Measurements from ENCODE around the gene ZNF654.
A peak's percentile ranks its signal among the peaks of the same experiment; 100 is the strongest.
"Not testable (repeated sequence)": the region's sequence is repeated elsewhere in the genome, so short reads cannot be mapped to it uniquely, and the experiment has no call there.

The ZNF654 gene

DNA sequence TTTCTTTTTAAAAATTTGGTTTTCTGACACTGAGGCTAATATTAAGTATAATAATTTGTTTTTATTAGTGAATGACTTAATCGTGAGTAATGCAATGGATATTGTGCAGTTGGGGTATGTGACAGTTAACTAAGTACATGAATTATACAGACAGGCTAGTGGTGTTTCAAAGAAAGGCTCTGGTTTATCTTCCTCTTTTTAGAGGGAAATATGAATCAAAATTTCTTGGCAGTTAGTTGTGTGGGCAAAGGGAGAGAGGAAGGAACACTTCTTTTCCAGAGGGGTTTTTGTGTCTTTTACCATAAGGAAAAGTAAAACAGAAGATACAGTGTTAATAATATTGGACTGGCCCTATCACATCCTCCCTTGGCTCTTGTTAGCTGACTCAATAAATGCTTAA lies 2.7 kb downstream of the ZNF654 start:
- peak; percentile 67 to 69 for DNase-seq

DNA sequence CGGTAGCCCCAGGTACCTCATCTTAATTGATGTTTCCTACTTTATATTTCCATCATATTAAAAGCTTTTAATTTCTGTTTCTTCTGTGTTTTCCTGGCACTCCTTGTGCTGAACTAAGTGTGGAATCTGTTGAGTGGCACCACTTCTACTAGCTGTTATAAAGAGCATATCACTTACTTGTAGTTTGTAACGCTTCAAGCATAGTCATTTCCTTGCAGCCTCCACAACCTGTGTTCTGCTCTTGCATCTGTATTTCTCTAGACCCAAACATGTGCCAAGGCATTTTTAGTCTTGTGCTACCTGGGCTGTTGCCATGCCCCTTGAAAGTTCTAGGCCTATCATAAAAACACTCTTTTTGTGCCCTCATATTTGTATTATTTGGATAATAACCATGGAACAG lies 16.0 kb downstream of the ZNF654 start:
- DNase-seq, result no peak

DNA sequence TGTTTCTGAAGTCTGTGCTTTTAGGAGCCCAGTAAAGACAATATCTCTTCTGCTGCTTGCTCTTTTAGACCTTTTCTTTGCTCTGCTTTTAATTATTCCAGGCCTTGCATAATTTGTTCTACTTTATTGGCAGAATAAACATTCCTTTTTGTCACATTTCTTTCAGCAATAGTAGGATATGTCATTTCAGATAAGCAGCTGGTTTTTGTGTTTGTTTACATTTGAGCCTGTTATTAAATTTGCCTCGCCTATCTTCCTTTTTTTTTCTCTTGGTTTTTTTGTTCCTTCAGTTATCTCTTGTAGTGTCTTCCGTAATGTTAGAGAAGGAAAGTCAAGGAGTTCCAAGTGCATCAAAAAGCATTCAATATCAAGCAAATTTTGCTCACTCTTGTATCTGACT lies 16.4 kb downstream of the ZNF654 start:
- DNase-seq, result no peak

DNA sequence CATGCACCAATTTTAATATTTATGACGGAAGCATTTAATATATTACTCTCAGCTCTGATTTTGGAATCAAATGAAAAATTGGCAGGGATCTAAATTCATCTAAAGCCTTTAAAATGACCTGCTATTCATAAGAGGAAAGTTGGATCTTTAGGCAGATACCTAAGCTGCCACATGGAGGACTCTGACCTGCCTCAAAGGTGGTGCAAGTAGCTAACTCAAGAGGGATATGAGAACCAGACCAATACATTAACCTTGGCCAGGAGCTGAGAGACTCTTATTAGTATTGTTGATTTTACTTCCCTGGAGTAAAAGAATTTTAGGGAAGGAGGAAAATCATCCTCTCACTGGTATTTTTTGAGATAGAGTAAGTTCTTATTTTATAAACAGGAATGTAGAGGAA lies 17.7 kb downstream of the ZNF654 start:
- DNase-seq, result no peak

DNA sequence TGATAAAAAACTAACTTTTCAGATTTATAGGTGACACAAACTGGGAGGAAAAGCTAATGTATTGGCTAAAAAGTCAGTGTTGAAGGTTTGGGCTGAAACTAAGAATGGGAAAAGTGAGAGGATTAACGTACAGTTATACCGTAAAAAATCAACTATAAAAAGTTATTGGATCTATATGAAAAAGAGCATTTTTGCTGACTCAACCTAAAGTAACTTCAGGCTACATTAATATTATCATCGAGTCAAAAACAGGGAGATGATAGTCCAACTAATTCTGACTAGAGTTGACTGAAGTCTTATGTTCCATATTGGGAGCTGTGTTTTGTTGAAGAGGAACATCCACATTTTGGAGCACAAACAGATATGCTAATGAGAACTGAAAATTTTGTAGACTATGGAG lies 19.9 kb downstream of the ZNF654 start:
- DNase-seq, result no peak

DNA sequence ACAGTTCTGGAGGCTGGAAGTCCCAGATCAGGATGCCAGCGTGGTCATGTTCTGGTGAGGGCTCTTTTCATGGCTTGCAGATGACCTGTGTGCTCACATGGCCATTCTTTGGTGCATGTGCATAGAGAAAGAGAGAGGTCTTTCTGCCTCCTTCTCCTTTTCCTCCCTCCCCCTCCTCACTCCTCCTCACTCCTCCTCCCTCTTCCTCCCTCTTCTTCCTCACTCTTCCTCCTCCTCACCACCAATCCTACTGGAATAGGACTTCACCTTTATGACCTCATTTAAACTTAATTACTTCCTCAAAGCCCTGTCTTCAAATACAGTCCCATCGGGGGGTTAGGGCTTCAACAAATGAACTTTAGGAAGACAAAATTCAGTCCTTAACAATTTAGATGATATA lies 23.8 kb downstream of the ZNF654 start:
- no peak for DNase-seq

DNA sequence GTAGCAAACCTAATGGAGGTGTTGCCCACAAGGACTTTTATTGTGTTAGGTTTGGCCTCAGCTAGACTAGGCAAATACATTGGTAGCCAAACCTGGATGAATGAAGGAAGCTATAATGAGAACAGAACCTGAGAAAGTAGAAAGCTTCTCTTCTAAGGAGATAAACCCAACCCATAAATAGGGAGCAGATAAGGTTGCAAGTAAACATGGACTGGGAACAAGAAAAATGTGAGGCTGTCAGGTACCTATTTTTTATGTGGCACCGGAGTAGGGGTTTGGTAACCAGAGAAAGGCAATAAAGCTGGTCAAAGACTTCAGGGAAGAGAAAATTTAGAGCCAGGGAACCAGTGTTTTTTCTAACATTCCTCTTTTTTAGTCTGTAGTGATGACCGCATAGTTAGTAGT lies 25.0 kb downstream of the ZNF654 start:
- DNase-seq, result no peak

DNA sequence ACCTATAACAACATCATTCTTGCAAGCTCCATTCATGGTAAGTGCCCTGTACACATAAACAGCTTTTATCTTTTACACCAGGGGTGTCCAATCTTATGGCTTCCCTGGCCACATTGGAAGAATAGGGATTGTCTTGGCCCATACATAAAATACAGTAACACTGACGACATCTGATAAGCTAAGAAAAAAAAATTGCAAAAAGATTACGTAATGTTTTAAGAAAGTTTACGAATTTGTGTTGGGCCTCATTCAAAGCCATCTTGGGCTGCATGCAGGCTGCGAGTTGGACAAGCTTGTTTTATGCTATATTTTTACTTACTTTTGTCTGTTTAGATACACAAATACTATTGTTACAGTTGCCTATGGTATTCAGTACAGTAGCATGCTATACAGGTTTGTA lies 31.6 kb downstream of the ZNF654 start:
- no peak for DNase-seq

DNA sequence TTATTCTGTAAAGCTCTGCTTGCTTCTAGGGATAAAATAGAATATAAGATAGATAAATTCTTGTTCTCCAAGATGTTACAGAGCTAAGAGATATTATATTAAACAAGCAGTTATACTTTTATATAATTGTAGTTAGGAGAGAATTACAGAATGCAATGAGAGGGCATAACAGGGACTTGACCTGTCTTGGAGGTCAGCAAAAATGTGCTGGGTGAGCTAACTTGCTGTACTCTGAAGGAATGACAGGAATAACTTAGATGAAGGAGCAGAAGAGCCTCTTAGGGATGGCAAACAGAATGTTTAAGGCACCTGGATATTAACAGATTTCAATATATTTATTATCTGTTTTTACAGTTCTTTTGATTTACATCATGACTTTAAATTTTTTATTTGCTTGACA lies 33.2 kb downstream of the ZNF654 start:
- DNase-seq, result no peak

DNA sequence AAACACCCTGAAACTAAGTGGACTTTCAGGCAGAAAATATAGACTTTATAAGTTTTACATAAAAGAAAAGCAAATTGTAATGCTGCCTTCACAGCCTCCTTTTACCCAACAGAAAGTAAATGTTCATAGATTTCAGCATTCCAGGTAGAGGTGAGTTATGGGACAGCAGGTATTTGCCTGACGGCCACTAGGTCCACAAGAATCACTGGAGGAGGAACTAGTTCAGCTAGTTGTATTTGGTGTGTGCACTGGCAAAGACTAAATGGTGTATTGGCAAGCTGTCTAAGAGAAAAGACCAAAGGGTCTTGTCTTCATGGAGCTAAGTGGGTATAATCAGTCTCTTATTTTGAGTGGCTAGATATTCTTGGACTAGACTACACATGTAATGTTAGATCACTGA lies 34.2 kb downstream of the ZNF654 start:
- DNase-seq, result no peak

DNA sequence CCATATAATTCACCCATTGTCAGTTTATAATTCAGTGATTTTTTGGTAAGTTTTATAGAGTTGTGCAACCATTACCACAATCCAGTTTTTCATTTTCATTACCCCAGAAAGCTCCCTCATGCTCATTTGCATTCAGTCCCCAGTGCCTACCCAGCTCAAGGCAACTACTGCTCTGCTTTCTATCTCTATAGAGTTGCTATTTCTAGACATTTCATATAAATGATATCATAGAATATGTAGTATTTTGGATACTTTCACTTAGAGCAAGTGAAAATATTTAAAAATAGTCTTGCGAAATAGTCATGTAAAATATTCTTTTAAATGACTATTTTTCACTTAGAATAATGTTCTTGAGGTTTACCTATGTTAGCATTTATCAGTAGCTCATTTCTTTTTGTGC lies 42.1 kb downstream of the ZNF654 start:
- no peak for DNase-seq

DNA sequence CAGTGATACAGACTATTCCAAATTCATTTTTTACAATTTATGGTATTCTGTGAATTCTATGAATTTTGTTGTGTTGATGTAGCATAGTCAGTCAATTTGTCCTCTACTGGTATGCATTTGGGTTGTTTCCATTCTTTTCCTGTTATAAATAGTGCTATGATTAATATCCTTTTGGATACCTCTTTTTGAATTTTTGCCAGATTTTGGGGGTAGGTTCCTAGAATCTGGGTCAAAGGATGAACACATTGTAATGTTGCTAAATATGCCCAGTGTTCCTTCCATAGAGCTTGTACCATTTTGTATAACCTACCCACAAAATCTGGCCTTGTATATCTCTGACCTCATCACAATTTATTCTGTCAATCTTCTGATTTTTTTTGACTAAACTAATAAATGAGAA lies 46.3 kb downstream of the ZNF654 start:
- no peak for DNase-seq

DNA sequence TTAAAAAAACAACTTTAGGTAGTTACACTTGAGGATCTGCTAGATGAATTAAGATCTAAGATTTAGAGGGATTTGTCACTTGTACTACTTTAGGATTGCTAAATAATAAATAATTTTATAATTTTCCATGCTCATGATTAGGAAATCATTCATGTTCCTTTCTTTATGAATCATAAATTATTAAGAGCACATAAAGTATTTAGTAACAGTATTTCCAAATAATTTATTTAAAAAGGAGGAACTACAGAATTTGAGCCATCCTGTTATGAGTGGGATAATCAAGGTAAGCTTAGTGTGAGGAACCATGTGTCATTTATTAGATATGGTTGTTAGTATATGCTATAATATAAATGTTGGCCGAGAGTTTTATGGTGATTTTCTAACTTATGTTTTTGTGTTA lies 53.2 kb downstream of the ZNF654 start:
- DNase-seq, result peak; percentile 38 to 39

DNA sequence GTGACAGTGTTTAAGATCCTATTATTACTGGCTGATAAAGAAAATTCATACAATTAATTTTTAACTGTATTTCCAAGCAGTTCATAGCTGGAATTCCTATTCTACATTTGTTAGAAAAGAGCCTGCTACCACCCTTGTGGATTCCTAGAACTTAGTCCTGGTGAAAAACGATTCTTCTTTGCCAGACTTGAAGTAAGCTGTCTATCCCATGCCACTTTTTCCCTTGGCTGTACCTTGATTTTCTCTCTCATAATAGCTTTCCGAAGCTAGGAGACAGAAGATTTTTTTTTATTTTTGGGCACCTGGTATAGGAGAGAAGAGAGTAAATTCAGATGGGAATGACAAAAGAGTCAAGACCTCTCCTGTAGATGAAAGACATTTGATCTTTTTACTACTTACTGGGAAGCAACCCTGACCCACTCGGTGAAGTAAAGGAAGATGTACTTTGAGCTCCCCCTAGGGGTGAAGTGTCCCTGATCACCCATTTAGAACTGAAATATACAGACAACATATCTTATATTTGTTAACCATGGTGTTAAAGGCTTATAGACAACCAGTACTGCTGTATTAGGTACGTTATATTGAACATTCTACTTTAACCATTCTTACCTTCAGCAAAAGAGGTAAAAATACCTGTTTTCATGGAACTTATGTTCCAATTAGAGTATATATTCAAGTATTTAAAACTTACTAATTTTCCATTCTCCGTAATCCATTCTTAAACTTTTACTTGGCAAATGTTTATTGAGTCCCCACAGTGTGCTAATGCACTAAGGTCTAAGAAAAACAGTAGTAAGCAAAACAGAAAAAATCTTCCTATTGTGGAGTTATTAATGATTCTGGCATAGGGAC lies 54.5 kb downstream of the ZNF654 start:
- DNase-seq, result peak; percentile 45 to 91

DNA sequence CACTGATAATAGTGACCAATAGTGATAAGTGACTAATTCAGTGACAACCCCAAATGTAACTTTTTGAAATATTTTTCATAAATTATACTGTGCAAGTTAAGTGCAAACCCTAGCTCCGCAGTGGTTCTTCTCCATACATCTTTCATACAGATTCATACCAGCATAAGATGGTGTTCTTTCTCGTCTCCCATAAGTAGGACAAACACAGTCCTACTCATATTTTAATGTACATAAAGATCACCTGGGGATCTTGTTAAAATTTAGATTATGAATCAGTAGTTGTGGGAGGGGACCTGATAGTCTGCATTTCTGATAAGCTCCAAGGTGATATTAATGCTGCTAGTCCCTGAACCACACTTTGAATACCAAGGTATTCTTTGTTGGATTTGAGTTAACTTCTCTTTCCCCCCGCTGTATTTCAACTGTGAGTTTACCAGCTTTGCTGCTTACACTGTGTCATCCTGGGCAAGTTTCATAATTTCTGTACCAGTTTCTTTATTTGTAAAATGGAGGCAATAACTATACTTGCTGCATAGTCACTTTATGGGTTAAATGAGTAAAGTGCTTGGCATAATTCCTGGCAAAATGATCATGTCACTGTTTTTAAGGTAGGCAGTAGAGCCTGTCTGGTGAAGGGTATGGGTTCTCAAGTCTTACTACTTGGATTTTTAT lies 56.0 kb downstream of the ZNF654 start:
- DNase-seq, result no peak

DNA sequence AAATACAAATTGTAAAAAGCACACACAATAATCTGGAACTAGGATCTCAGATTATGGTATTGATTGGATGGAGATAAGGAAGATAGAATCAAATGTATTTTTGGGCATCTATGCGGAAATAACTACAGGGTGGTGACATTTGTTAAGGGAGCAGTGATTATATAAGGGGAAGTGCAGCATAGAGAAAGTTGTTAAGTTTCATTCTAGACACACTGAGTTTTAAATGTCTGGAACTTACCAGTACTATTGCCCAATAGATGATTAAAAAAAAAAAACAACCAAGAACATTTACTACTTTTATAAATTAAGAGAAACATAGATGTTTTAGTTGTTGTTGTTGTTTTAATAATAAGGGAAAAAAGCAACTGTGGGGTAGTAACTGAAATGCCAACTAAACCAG lies 58.6 kb downstream of the ZNF654 start:
- DNase-seq, result peak in 1 of 2 donors; percentile 6

DNA sequence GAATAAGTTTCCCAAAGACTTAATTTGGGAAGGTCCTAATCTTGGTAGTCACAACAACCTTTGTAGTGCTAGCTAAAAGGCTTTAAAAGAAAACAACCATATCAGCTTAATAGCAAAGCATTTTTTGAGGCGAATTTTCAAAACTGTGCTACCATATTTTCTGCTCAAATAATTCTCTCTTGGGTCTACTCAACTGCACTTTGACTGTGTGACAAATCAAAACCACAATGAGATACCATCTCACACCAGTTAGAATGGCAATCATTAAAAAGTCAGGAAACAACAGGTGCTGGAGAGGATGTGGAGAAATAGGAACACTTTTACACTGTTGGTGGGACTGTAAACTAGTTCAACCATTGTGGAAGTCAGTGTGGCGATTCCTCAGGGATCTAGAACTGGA lies 59.5 kb downstream of the ZNF654 start:
- not testable (repeated sequence) for DNase-seq

DNA sequence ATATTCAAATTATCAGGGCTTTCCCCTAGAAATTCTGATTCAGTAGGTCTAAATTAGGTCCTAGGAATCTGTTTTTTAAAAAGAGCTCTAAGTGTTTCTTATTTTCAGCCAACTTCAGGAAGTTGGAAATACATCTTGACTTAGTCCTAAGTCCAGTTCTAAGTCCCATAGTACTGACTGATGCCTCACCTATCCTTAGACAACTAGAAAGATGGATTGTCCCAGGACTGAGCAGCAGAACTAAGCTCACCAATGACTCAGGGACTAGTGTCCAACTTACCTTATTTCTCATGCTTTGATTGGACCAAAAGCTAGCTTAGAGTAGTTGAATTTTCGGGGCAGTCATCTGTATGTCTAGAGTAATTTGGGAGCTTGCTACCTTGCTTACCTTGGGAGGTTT lies 64.5 kb downstream of the ZNF654 start:
- DNase-seq, result peak; percentile 22 to 33

DNA sequence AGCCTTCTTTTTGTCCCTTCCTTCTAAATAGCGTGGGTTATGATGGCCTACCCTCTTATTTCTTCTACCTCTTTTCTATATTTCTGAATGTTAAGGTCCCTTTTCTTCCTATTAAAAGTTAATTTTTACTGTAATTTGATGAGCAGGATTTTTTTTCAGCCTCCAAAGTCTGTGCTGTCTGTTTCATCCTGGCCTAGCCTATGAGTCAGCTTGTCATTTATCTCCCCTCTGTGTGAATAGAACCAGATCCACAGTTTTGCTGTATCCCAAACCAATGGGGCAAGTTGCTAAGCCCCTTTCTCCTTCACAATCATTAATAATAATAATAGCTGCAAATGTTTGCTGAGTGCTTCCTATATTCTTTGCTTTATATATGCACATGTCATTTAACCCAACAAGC lies 72.6 kb downstream of the ZNF654 start:
- no peak for DNase-seq

DNA sequence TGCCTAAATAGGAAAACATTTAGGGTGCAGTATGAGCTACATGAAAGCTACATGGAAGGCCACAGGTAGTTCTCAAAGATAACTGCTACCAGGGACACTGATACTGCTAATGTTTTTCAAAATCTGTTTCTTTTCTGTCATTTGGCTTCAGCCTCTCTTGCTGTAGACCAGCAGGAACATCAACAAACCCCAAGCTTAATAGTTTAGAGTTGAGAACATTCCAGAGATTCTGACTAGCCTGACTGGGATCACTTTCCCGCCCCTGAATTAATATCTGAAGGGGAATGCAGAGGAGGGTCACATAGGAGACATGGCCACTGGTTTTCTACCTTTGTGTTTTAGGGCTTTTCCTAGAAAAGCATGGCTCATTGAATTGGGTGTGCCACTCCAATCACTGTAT lies 73.8 kb downstream of the ZNF654 start:
- no peak for DNase-seq

DNA sequence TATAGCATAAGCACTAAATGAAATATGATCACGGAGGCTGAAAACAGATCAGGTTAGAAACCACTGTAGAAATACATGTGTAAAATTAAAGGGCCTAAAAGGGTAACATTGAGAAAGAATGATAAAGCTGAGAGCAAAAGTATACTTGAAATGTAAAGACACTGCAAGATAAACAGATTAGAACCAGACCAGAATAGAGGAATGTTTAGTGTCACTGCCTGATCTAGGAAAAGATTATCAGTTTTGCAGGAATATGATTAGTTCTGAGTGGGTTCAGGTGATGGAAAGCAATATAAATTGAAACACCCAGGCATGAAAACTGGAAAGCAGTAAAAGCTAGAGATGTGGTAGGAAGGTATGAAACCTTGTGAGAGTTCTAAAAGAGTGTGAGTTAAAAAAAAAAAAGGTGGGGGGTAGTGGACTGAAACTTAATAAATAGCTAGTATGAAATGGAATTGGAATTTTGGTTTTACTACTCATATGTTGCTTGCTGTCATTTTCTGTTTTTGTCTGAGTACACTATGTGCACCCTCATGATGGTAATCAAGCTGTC lies 74.7 kb downstream of the ZNF654 start:
- DNase-seq, result no peak

DNA sequence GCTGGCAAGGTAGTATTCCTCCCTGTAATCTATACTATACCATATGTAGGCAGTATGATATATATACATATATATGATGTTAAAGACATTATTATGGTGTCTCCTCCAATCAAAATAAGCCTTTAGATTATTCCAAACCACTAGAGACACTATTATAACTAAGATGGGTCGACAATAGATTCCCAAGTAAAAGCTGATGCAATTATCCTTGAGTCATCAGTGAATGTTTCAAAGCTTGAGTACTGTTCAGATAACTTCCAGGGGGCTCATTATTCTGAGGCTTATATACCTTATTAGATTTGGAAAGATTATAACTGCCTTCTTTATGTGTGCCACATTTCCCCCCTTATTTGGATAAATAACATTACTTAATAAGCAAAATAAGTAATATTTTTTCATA lies 78.8 kb downstream of the ZNF654 start:
- DNase-seq, result no peak

DNA sequence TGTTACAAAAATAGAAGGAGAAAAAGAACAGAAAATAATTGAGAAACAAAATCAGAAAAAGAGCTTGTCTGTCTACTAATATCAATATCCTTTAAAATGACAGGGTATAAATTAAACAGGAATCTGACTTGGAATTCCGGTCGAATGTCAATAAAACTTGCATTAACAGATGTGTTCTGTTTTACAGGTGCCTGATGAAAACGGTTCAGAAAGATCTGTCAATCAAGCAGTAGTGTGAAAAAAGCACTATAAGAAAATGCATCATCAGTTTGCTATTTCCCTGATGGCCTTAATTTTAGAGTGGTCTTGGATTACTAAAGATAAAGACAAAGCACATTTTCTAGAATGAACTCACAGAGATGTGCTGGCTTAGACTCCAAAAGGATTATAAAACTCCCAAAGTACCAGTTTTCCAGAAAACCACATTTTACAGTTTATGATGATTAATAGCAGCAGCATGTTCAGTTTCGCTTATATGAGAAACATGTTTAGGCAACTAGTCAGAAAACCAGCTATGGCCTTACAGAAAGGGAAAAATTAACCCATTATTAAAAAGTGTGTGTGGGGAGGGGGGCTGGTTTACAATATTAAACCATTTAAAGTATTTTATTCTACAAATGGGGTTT lies 82.5 kb downstream of the ZNF654 start:
- no peak for DNase-seq

DNA sequence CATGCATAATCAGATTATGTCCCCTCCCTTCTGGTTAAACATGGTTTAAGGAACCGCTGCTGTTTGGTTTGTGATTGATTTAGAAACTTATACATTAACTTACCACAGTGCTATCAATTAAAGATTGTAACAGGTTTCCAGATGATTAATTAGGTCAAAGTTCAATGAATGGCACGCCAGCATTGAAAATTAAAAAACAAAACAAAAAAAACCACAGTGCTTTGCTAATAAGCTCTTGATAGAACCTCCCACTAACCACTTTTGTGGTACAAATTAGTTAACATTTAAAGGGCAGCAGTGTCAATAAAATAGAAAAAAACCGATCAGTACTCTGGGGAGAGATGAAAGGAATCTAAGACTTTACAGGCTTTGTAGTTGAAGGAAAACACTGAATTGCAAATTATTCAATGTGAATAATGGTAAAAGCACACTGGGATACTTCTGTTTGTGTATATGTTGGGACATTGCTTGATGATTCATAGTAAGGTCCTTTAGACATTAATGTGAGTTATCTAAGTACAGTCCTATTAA lies 83.1 kb downstream of the ZNF654 start:
- no peak for DNase-seq

All from inflammatory macrophage treated with lipopolysaccharide for 1 hour (primary cell).